H1 (cell line): ENCODE results near the gene KRT85. TPM values are rescaled to one million over a fixed set of nuclear protein-coding genes. Genes with fewer than 3 reads are reported as not detected.

Experiments used
- CTCF ChIA-PET: fragments of 300-600 bp; sonication (Branson Sonifier 250); formaldehyde crosslinking; loops from one replicate; lab custom pipeline; 2021; ENCODE audit not compliant: partially characterized antibody; lab: Charles Lee
- POLR2A ChIA-PET: fragments of 300-600 bp; sonication (Branson Sonifier 250); formaldehyde crosslinking; loops from one replicate; lab custom pipeline; 2021; ENCODE audit warnings: inconsistent platforms; ENCODE audit not compliant: partially characterized antibody; lab: Charles Lee
- DNase-seq, 2 experiments: peaks; one replicate each; pipeline versions ENCODE4 v3.0.0 to v3.0.0-alpha.2; 2010 to 2022; ENCODE audit warnings: low spot score in 2 of 2, low read depth in 1 of 2, mixed read lengths in 1 of 2
- FAIRE-seq: peaks from 2 replicates; lab custom pipeline; 2011; peaks lifted over from hg19 to GRCh38; lab: Jason Lieb, UNC
- H2AFZ ChIP-seq: 2 replicates; pipeline ENCODE4 v1.8.1; 2012; ENCODE audit warnings: low read length, inconsistent platforms
- H2AK5ac ChIP-seq: 2 replicates; pipeline ENCODE4 v1.6.1; 2013; ENCODE audit warnings: low read depth, low read length
- H2BK120ac ChIP-seq: replicated peaks from 2 replicates; pipeline ENCODE3; 2013; ENCODE audit warnings: low read depth, low read length, inconsistent platforms
- H2BK12ac ChIP-seq: 2 replicates; pipeline ENCODE4 v1.6.1; 2013; ENCODE audit warnings: low read depth, low read length
- H2BK15ac ChIP-seq: 2 replicates; pipeline ENCODE4 v1.6.1; 2013; ENCODE audit warnings: low read length
- H2BK20ac ChIP-seq: 2 replicates; pipeline ENCODE4 v1.6.1; 2013; ENCODE audit warnings: low read length
- H2BK5ac ChIP-seq: 2 replicates; pipeline ENCODE4 v1.6.1; 2013; ENCODE audit warnings: low read depth, low read length
- H3K14ac ChIP-seq: 2 replicates; pipeline ENCODE4 v1.6.1; 2013; ENCODE audit warnings: inconsistent platforms; ENCODE audit not compliant: insufficient read length
- H3K18ac ChIP-seq: 2 replicates; pipeline ENCODE4 v1.6.1; 2013; ENCODE audit warnings: low read length; ENCODE audit errors: extremely low read depth
- H3K23ac ChIP-seq: 2 replicates; pipeline ENCODE4 v1.6.1; 2013; ENCODE audit warnings: inconsistent platforms; ENCODE audit not compliant: insufficient read length
- H3K23me2 ChIP-seq: 2 replicates; pipeline ENCODE4 v1.6.1; 2013; ENCODE audit warnings: low read depth, low read length
- H3K27ac ChIP-seq: 2 replicates; pipeline ENCODE4 v1.6.1; 2011; ENCODE audit warnings: low read depth, low read length, inconsistent platforms
- H3K27me3 ChIP-seq, 4 experiments: replicated peaks in 1 of 4; 1 replicate in 1 of 4; 2 replicates in 3 of 4; pipeline versions ENCODE4 v1.6.1 to v1.8.1; 2011 to 2013; ENCODE audit warnings: low read length in 3 of 4, mild to moderate bottlenecking in 3 of 4, inconsistent platforms in 2 of 4, mixed read lengths in 2 of 4, moderate library complexity in 1 of 4; ENCODE audit not compliant: control insufficient read depth in 3 of 4, insufficient read depth in 3 of 4; ENCODE audit errors: extremely low read depth in 1 of 4
- H3K36me3 ChIP-seq, 4 experiments: 2 replicates each; pipeline versions ENCODE4 v1.6.1 to v1.8.1; 2011 to 2013; ENCODE audit warnings: mild to moderate bottlenecking in 4 of 4, low read length in 3 of 4, moderate library complexity in 2 of 4, control low read depth in 1 of 4, inconsistent platforms in 1 of 4; ENCODE audit not compliant: insufficient read depth in 4 of 4, control insufficient read depth in 2 of 4
- H3K4ac ChIP-seq: replicated peaks from 2 replicates; pipeline ENCODE3; 2013; ENCODE audit warnings: low read length, low read depth, mixed read lengths, inconsistent platforms; ENCODE audit not compliant: insufficient read length
- H3K4me1 ChIP-seq, 4 experiments: replicated peaks in 1 of 4; 1 replicate in 1 of 4; 2 replicates in 3 of 4; pipeline versions ENCODE4 v1.6.1 to v1.8.1; 2011 to 2013; ENCODE audit warnings: low read length in 3 of 4, inconsistent platforms in 2 of 4, mixed read lengths in 1 of 4; ENCODE audit not compliant: insufficient read depth in 4 of 4, control insufficient read depth in 3 of 4
- H3K4me2 ChIP-seq, 2 experiments: 2 replicates each; pipeline versions ENCODE4 v1.6.1 to v1.8.1; 2011 to 2013; ENCODE audit warnings: low read depth in 2 of 2, low read length in 2 of 2, control low read depth in 1 of 2, inconsistent platforms in 1 of 2, mild to moderate bottlenecking in 1 of 2; ENCODE audit not compliant: insufficient read depth in 1 of 2
- H3K4me3 ChIP-seq, 4 experiments: fragments of 200-600, 300-600 bp in 1 of 4; sonication (generic), shearing (Covaris generic), sonication (Bioruptor Twin) in 1 of 4; 2 replicates each; pipeline versions ENCODE4 v1.5.1 to v1.8.1; 2011 to 2016; ENCODE audit warnings: low read length in 4 of 4, low read depth in 3 of 4, control low read depth in 2 of 4, inconsistent platforms in 2 of 4, mild to moderate bottlenecking in 2 of 4, mixed read lengths in 1 of 4, moderate library complexity in 1 of 4; ENCODE audit not compliant: insufficient read depth in 2 of 4; ENCODE audit errors: extremely low read depth in 1 of 4
- H3K56ac ChIP-seq: replicated peaks from 2 replicates; pipeline ENCODE3; 2013; ENCODE audit warnings: low read depth, mild to moderate bottlenecking, mixed read lengths, low read length, inconsistent platforms; ENCODE audit not compliant: insufficient read length
- H3K79me1 ChIP-seq: 2 replicates; pipeline ENCODE4 v1.6.1; 2013; ENCODE audit warnings: low read depth, low read length, control low read depth
- H3K79me2 ChIP-seq, 2 experiments: 2 replicates each; pipeline versions ENCODE4 v1.6.1 to v1.8.1; 2012 to 2013; ENCODE audit warnings: low read length in 2 of 2, mild to moderate bottlenecking in 2 of 2, inconsistent platforms in 1 of 2; ENCODE audit not compliant: insufficient read depth in 2 of 2, control insufficient read depth in 1 of 2
- H3K9ac ChIP-seq, 4 experiments: replicated peaks in 1 of 4; 1 replicate in 1 of 4; 2 replicates in 3 of 4; pipeline versions ENCODE4 v1.6.1 to v1.8.1; 2011 to 2013; ENCODE audit warnings: low read depth in 3 of 4, low read length in 3 of 4, control low read depth in 2 of 4, mild to moderate bottlenecking in 2 of 4, moderate library complexity in 2 of 4, inconsistent platforms in 1 of 4; ENCODE audit errors: extremely low read depth in 1 of 4
- H3K9me3 ChIP-seq, 2 experiments: 2 replicates each; pipeline versions ENCODE4 v1.6.1 to v1.8.1; 2012 to 2013; ENCODE audit warnings: mild to moderate bottlenecking in 2 of 2, moderate library complexity in 2 of 2, control low read depth in 1 of 2, inconsistent platforms in 1 of 2, low read depth in 1 of 2, low read length in 1 of 2, mixed read lengths in 1 of 2; ENCODE audit not compliant: insufficient read depth in 2 of 2
- H4K20me1 ChIP-seq, 2 experiments: replicated peaks in 1 of 2; 2 replicates each; pipeline versions ENCODE3 to v1.8.1; 2011 to 2013; ENCODE audit warnings: inconsistent platforms in 2 of 2, low read length in 2 of 2, mild to moderate bottlenecking in 1 of 2; ENCODE audit not compliant: insufficient read depth in 2 of 2, control insufficient read depth in 1 of 2
- H4K5ac ChIP-seq: 2 replicates; pipeline ENCODE4 v1.6.1; 2013; ENCODE audit warnings: low read length, low read depth, mixed read lengths, inconsistent platforms; ENCODE audit not compliant: insufficient read length
- H4K8ac ChIP-seq: 2 replicates; pipeline ENCODE4 v1.8.0; 2013; ENCODE audit warnings: mild to moderate bottlenecking, moderate library complexity, low read length, inconsistent platforms; ENCODE audit not compliant: insufficient read depth; ENCODE audit errors: extremely low read depth
- H4K91ac ChIP-seq: replicated peaks from 2 replicates; pipeline ENCODE3; 2013; ENCODE audit warnings: low read length, mixed read lengths, inconsistent platforms; ENCODE audit not compliant: insufficient read length
- BACH1 ChIP-seq: IDR thresholded peaks from 2 replicates; pipeline ENCODE4 v1.6.1; 2012; ENCODE audit warnings: low read length, improper control_type of control experiment
- BCL11A ChIP-seq, 2 experiments: IDR thresholded peaks; one replicate each; pipeline ENCODE4 v1.6.1; 2011; ENCODE audit warnings: low read depth in 2 of 2, low read length in 2 of 2, mild to moderate bottlenecking in 2 of 2
- CEBPB ChIP-seq: IDR thresholded peaks from 2 replicates; pipeline ENCODE4 v1.6.1; 2012; ENCODE audit warnings: low read depth, low read length
- CREB1 ChIP-seq: IDR thresholded peaks from 2 replicates; pipeline ENCODE4 v1.6.1; 2012; ENCODE audit warnings: inconsistent platforms
- E2F6 ChIP-seq: IDR thresholded peaks from 2 replicates; pipeline ENCODE4 v1.6.1; 2012; ENCODE audit warnings: inconsistent platforms
- EGR1 ChIP-seq: IDR thresholded peaks from 2 replicates; pipeline ENCODE4 v1.6.1; 2011; ENCODE audit warnings: low read depth, low read length, borderline replicate concordance
- GTF2F1 ChIP-seq: IDR thresholded peaks from 2 replicates; pipeline ENCODE4 v1.6.1; 2012; ENCODE audit warnings: low read depth, low read length, improper control_type of control experiment, borderline replicate concordance
- KDM4A ChIP-seq: IDR thresholded peaks from one replicate; pipeline ENCODE4 v1.7.1; 2012; ENCODE audit warnings: low read depth, mild to moderate bottlenecking, moderate library complexity, low read length, inconsistent platforms; ENCODE audit not compliant: severe bottlenecking
- NRF1 ChIP-seq: IDR thresholded peaks from 2 replicates; pipeline ENCODE4 v1.6.1; 2011; ENCODE audit warnings: mild to moderate bottlenecking, low read depth, low read length, improper control_type of control experiment
- PHF8 ChIP-seq: fragments of 200-600 bp; sonication (generic); conservative IDR thresholded peaks from 2 replicates; pipeline ENCODE4 v1.7.1; 2012; ENCODE audit warnings: low read depth, mild to moderate bottlenecking, inconsistent platforms, low read length, moderate library complexity
- POU5F1 ChIP-seq: IDR thresholded peaks from 2 replicates; pipeline ENCODE4 v1.6.1; 2011; ENCODE audit warnings: low read depth, mild to moderate bottlenecking, low read length, moderate library complexity
- RXRA ChIP-seq: IDR thresholded peaks from 2 replicates; pipeline ENCODE4 v1.6.1; 2011; ENCODE audit warnings: low read depth, mild to moderate bottlenecking, low read length, moderate library complexity; ENCODE audit not compliant: insufficient read depth
- USF2 ChIP-seq: IDR thresholded peaks from 2 replicates; pipeline ENCODE4 v1.6.1; 2011; ENCODE audit warnings: low read length, improper control_type of control experiment
- WGBS, 2 experiments: shearing (Covaris generic) in 1 of 2; methylation state at CpG; one replicate each; pipeline versions ENCODE4 v1.1.6 to v1.1.7; 2013 to 2015; ENCODE audit warnings: low lambda C conversion rate in 2 of 2, mixed read lengths in 2 of 2, inconsistent platforms in 1 of 2, low coverage in 1 of 2, missing lambda C conversion rate in 1 of 2; ENCODE audit not compliant: insufficient replicate concordance in 2 of 2, insufficient coverage in 1 of 2, insufficient read length in 1 of 2; ENCODE audit errors: extremely low coverage in 1 of 2, missing lambda C conversion rate in 1 of 2; 5-methylcytosine and 5-hydroxymethylcytosine counted together
- polyA plus RNA-seq, 7 experiments: library from polyadenylated mRNA; depleted of rRNA in 3 of 7; stranded (reverse) in 5 of 7; unstranded in 2 of 7; fragments of >200 nt in 5 of 7; fragments of 200-250 nt in 2 of 7; gene quantifications; 1 replicate in 5 of 7; 2 replicates in 1 of 7; 4 replicates in 1 of 7; pipeline versions ENCODE4 v1.2.1 to v1.2.3, GENCODE V29; 2011 to 2013; ENCODE audit warnings: missing spikeins in 2 of 7, mixed read lengths in 2 of 7
- total RNA-seq: library from RNA; stranded (reverse); fragmentation: NEBNext Ultra II Directional; extraction: Animal tissue kit (Norgen Biotek cat#: 25700); gene quantifications from 2 replicates; pipeline ENCODE4 v1.2.1, GENCODE V29; 2021

KRT85 gene
- total and polyA plus RNA-seq, 2 of the 8 experiments (the other 6 are each of a cell fraction or from before 2014, with no cell fraction given), result not detected

- no peak overlapping the region for H3K4me3 ChIP-seq
- no peak overlapping the region for H2BK120ac ChIP-seq
- no peak overlapping the region for H4K5ac ChIP-seq
- no peak overlapping the region for H2AFZ ChIP-seq
- H2AK5ac ChIP-seq, result no peak overlapping the region
- H3K9me3 ChIP-seq, result no peaks in the 10 kb centered on the region
- ChIA-PET CTCF (interaction anchor here (0.6 to 10.9 kb wide), 4 partner anchors 13 to 29 kb away, joined by 3 to 126 read pairs (median 12); no protein-coding TSS in a partner anchor), POLR2A (no interaction called here)
- WGBS, 2 experiments, result 91% methylated on average over 14 of the region's 14 CpGs; no CpG with 5 or more reads in 1 of the 2 experiments
- H3K79me2 ChIP-seq, result no peaks in the 10 kb centered on the region
- H3K36me3 ChIP-seq, result no peaks in the 10 kb centered on the region
- H4K20me1 ChIP-seq, result no peaks in the 10 kb centered on the region
- no peak overlapping the region for H3K4me2 ChIP-seq
- H3K9ac ChIP-seq, result no peak overlapping the region
- no peaks in the 10 kb centered on the region for H3K79me1 ChIP-seq
- H4K8ac ChIP-seq, result peak overlapping the region; percentile 43; the same call in 1 of the 2 replicates
- no peaks in the 10 kb centered on the region for H3K27me3 ChIP-seq
- H4K91ac ChIP-seq, result no peak overlapping the region
- H3K27ac ChIP-seq, result no peak overlapping the region; the same call in 1 of the 2 replicates
- DNase-seq, result no peak
- no peak overlapping the region for H2BK15ac ChIP-seq
- no peak overlapping the region for H2BK20ac ChIP-seq
- H3K23ac ChIP-seq, result no peak overlapping the region
- H3K23me2 ChIP-seq, result no peaks in the 10 kb centered on the region
- no peak for FAIRE-seq
- H3K56ac ChIP-seq, result no peak overlapping the region
- no peak overlapping the region; the same call in 1 of the 2 replicates for H3K18ac ChIP-seq
- no peak overlapping the region for H2BK5ac ChIP-seq
- no peak overlapping the region for H3K4ac ChIP-seq
- no peak overlapping the region for H3K14ac ChIP-seq
- no peak overlapping the region for H2BK12ac ChIP-seq
- no peaks in the 10 kb centered on the region for H3K4me1 ChIP-seq
- no peak for TF ChIP-seq USF2
- no peak for TF ChIP-seq CEBPB
- TF ChIP-seq POU5F1, result no peak
- TF ChIP-seq BCL11A (IDR thresholded peaks at IDR 0.05; ENCODE audit: low read depth in 2 of 2, low read length in 2 of 2), result no peak
- TF ChIP-seq PHF8, result no peak
- no peak for TF ChIP-seq KDM4A
- no peak for TF ChIP-seq RXRA
- no peak for TF ChIP-seq E2F6
- no peak for TF ChIP-seq EGR1
- TF ChIP-seq BACH1, result no peak
- no peak for TF ChIP-seq GTF2F1
- no peak for TF ChIP-seq CREB1
- TF ChIP-seq NRF1, result no peak
These were observed 26.2 kb downstream of the KRT85 start for GRCh38 chr12:52341066-52341580.
